Measurements from ENCODE around the gene ASB2.

DNA sequence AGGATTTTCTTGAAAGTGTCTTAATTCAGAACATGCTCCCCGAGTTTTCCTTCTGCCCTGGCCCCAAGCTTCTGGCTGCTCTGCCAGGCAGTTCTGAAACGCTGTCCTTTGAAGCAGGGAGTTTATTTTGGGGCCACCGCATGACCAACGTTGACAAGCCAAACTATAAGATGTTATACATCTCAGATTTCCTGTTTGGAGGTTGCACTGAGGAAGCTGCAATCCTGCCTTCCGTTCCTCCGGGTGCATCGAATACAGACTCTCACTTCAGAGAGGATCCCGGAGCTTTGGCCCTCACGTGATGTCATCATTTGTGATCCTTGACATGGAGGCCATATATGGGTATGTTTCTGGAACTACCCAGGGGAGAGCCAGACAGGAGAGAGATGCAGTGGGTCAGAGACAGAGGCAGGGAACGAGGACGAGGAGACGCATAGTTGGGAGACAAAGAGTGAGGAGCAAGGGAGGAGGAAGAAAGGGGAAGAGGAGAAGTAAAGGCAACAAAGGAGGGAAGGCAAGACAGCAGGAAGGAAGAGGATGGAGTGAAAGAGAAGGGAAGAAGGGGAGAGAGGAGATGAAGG, at the start of gene ASB2:
- TF ChIP-seq CTCF (conservative IDR thresholded peaks at IDR 0.05) (no peak), ZFX (IDR thresholded peaks at IDR 0.05) (no peak)
